ENCODE measurements around the gene CD36.

CD36 gene

GRCh38 chr7:80725181-80725611, 86.8 kb downstream of the CD36 start:
- Mint-ChIP-seq H3K4me1 (no peaks in the 10 kb centered on the region), H3K27ac (ENCODE audit: low read depth) (no peak overlapping the region), H3K27me3 (no peaks in the 10 kb centered on the region), H3K4me3 (no peak overlapping the region), H3K9me3 (peaks cover 10% of the 10 kb centered on the region), H3K36me3 (ENCODE audit: insufficient read depth) (no peaks in the 10 kb centered on the region)
- DNase-seq (ENCODE audit: low spot score in 2 of 2) = no peak
- no peak for ATAC-seq (replicated peaks; ENCODE audit: extremely low read depth, poor library complexity, severe bottlenecking)

Data from central memory CD8-positive, alpha-beta T cell (primary cell).